ENCODE data around the gene YIF1B. TPM values are rescaled to one million over a fixed set of nuclear protein-coding genes. Genes with fewer than 3 reads are reported as not detected.

YIF1B gene
- total and polyA plus RNA-seq, 4 donors = 34.1 to 74.1 (median 42.9) TPM

DNA sequence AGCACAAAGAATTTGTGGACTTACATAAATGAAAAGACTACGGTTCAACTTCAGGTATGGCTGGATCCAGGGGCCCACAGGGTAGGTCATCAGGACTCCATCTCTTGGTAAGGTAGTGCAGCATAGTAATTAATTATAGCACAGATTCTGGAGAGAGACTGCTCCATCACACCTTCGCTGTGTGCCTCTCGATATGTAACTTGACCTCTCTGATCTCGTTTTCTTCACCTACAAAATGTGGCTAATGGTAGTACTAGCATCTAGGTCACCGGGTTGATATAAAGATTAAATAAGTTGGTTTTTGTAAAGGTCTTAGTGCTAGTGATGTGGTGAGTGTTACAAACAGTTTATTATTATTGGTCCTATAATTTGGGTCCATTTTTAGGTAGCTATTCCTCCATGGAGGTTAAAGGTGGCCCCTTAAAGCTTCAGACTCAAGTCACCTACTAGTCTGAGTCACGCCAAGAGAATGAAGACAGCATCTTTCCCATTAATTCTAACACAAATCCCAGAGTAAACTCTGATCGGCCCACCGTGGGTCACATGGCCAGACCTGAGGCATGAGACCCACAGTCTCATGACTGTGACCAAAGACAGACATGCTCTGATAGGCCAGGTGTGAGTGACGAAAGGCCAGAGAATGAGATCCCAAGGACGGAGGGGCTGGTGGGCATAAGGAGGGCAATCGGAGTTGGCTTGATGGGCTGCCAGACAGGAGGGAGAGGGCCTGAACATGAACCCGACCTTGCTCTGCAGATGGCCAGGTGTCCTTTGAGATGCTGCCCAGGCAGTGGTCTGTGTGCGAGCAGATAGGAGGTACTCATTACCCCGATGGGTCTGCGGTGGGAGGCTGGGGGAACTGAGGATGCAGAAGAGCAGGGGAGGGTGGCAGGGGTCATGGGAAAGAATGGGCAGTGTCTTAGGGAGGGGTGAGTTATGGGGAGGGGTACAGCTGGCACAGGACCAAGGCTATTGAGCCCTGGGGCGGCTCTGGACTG, 40.3 kb upstream of the YIF1B start:
- Histone ChIP-seq H3K9me3 (ENCODE audit: control insufficient read depth in 4 of 4, low read length in 3 of 4) (no peaks in the 10 kb centered on the region), H3K9ac (ENCODE audit: low read depth in 1 of 2, low read length in 2 of 2) (no peak overlapping the region), H3K27me3 (ENCODE audit: control insufficient read depth in 4 of 4, insufficient read depth in 4 of 4, low read length in 3 of 4) (peaks cover 0 to 13% (median 3%) of the 10 kb centered on the region in 4 donors), H3K36me3 (ENCODE audit: control insufficient read depth in 4 of 4, insufficient read depth in 3 of 4, low read depth in 1 of 4, low read length in 3 of 4) (no peaks in the 10 kb centered on the region), H3K4me1 (ENCODE audit: control insufficient read depth in 4 of 4, insufficient read depth in 4 of 4, low read length in 3 of 4) (no peaks in the 10 kb centered on the region), H3K27ac (ENCODE audit: low read depth in 1 of 2, low read length in 2 of 2) (no peak overlapping the region), H3K4me3 (ENCODE audit: low read depth in 1 of 3, low read length in 3 of 3) (no peak overlapping the region)
- TF ChIP-seq ZBTB33 (IDR thresholded peaks at IDR 0.05) = no peak
- TF ChIP-seq SP1 (IDR thresholded peaks at IDR 0.05) = no peak
- no peak for TF ChIP-seq MAX (IDR thresholded peaks at IDR 0.05)
- TF ChIP-seq TAF1 (conservative IDR thresholded peaks at IDR 0.05) = no peak
- TF ChIP-seq RAD21 (IDR thresholded peaks at IDR 0.05) = no peak
- TF ChIP-seq RXRA (IDR thresholded peaks at IDR 0.05) = no peak
- no peak for DNase-seq (ENCODE audit: low spot score)
- WGBS = 75% methylated on average over 16 of the region's 16 CpGs

- H3K27ac ChIP-seq (ENCODE audit: low read depth in 1 of 2, low read length in 2 of 2) = no peak overlapping the region
- DNase-seq (ENCODE audit: low spot score) = no peak
- H3K4me1 ChIP-seq (ENCODE audit: control insufficient read depth in 4 of 4, insufficient read depth in 4 of 4, low read length in 3 of 4) = no peaks in the 10 kb centered on the region
- peaks cover 0 to 8% (median 0%) of the 10 kb centered on the region in 4 donors for H3K27me3 ChIP-seq (ENCODE audit: control insufficient read depth in 4 of 4, insufficient read depth in 4 of 4, low read length in 3 of 4)
- TF ChIP-seq FOXA2 (IDR thresholded peaks at IDR 0.05) (no peak), ATF3 (IDR thresholded peaks at IDR 0.05) (no peak)
- no peak overlapping the region for H3K4me3 ChIP-seq (ENCODE audit: low read depth in 1 of 3, low read length in 3 of 3)
- no peaks in the 10 kb centered on the region for H3K36me3 ChIP-seq (ENCODE audit: control insufficient read depth in 4 of 4, insufficient read depth in 3 of 4, low read depth in 1 of 4, low read length in 3 of 4)
- H3K9me3 ChIP-seq (ENCODE audit: control insufficient read depth in 4 of 4, low read length in 3 of 4) = no peaks in the 10 kb centered on the region
- no peak overlapping the region for H3K9ac ChIP-seq (ENCODE audit: low read depth in 1 of 2, low read length in 2 of 2)
- WGBS = 87% methylated on average over 8 of the region's 8 CpGs
Measured at GRCh38 chr19:38352611-38353010, 36.9 kb upstream of the YIF1B start.

DNA sequence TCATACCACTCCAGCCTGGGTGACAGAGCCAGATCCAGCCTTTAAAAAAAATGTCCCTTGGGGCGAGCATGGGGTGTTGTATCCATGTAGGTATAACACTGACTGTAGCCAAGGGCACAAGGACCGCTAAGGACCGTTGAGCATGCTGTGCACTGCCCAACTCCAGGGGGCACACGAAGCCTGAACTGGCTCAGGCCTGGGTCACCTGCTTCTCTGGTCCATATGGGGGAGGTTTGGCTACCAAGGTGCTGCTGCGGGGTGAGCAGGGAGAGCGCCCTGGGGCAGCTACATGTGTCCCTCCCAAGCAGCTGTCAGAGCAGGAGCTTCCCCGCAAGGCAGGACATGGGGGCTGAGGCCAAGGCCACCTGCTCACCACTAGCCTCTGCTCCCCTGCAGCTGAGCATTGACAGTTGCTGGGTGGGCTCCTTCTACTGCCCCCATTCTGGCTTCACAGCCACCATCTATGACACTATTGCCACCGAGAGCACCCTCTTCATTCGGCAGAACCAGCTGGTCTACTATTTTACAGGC, 36.2 kb upstream of the YIF1B start:
- no peak for DNase-seq (ENCODE audit: low spot score)
- H3K27me3 ChIP-seq (ENCODE audit: control insufficient read depth in 4 of 4, insufficient read depth in 4 of 4, low read length in 3 of 4) = peaks cover 0 to 8% (median 0%) of the 10 kb centered on the region in 4 donors
- no peak overlapping the region for H3K4me3 ChIP-seq (ENCODE audit: low read depth in 1 of 3, low read length in 3 of 3)
- no peaks in the 10 kb centered on the region for H3K4me1 ChIP-seq (ENCODE audit: control insufficient read depth in 4 of 4, insufficient read depth in 4 of 4, low read length in 3 of 4)
- no peak for TF ChIP-seq HNF4A (conservative IDR thresholded peaks at IDR 0.05)
- H3K9ac ChIP-seq (ENCODE audit: low read depth in 1 of 2, low read length in 2 of 2) = no peak overlapping the region
- no peaks in the 10 kb centered on the region for H3K9me3 ChIP-seq (ENCODE audit: control insufficient read depth in 4 of 4, low read length in 3 of 4)
- H3K36me3 ChIP-seq (ENCODE audit: control insufficient read depth in 4 of 4, insufficient read depth in 3 of 4, low read depth in 1 of 4, low read length in 3 of 4) = no peaks in the 10 kb centered on the region
- 74% methylated on average over 9 of the region's 9 CpGs for WGBS
- no peak overlapping the region for H3K27ac ChIP-seq (ENCODE audit: low read depth in 1 of 2, low read length in 2 of 2)

- Histone ChIP-seq H3K9ac (ENCODE audit: low read depth in 1 of 2, low read length in 2 of 2) (no peak overlapping the region), H3K27me3 (ENCODE audit: control insufficient read depth in 4 of 4, insufficient read depth in 4 of 4, low read length in 3 of 4) (peaks cover 0 to 8% (median 0%) of the 10 kb centered on the region in 4 donors), H3K4me3 (ENCODE audit: low read depth in 1 of 3, low read length in 3 of 3) (no peak overlapping the region), H3K4me1 (ENCODE audit: control insufficient read depth in 4 of 4, insufficient read depth in 4 of 4, low read length in 3 of 4) (no peaks in the 10 kb centered on the region), H3K9me3 (ENCODE audit: control insufficient read depth in 4 of 4, low read length in 3 of 4) (no peaks in the 10 kb centered on the region), H3K36me3 (ENCODE audit: control insufficient read depth in 4 of 4, insufficient read depth in 3 of 4, low read depth in 1 of 4, low read length in 3 of 4) (no peaks in the 10 kb centered on the region), H3K27ac (ENCODE audit: low read depth in 1 of 2, low read length in 2 of 2) (no peak overlapping the region)
- WGBS = 73% methylated on average over 3 of the region's 3 CpGs
- DNase-seq (ENCODE audit: low spot score) = no peak
- no peak for TF ChIP-seq REST (IDR thresholded peaks at IDR 0.05)
- no peak for TF ChIP-seq GABPA (IDR thresholded peaks at IDR 0.05 in 1 of 2, conservative IDR thresholded peaks at IDR 0.05 in 1 of 2)
- TF ChIP-seq NR2F2 (IDR thresholded peaks at IDR 0.05) = no peak
- no peak for TF ChIP-seq ZBTB33 (IDR thresholded peaks at IDR 0.05)
- no peak for TF ChIP-seq ATF3 (IDR thresholded peaks at IDR 0.05)
- TF ChIP-seq RAD21 (IDR thresholded peaks at IDR 0.05) = no peak
Measured at GRCh38 chr19:38350883-38351282, 35.1 kb upstream of the YIF1B start.
